GM18873 (cell line): ENCODE data around the gene IL1R2.

Experiments used
- ATAC-seq: cut with Tn5 transposase; IDR thresholded peaks from one replicate; pipeline ENCODE4 v1.9.1; 2021; ENCODE audit warnings: mild to moderate bottlenecking, moderate library complexity, moderate number of reproducible peaks; ENCODE audit not compliant: unreplicated experiment, low FRiP score

The IL1R2 gene

GRCh38 chr2:101991721-101992145 lies at the start of gene IL1R2:
Gene IL1R2, plus strand, starts transcription at chr2:101991960. Its CDS starts 16,616 bp downstream, at chr2:102008576.
- no peak for ATAC-seq

- no peak for ATAC-seq
These were observed 48.9 kb upstream of the IL1R2 start for GRCh38 chr2:101942851-101943250.

GRCh38 chr2:101946372-101947039 lies 45.3 kb upstream of the IL1R2 start:
- ATAC-seq: no peak

DNA sequence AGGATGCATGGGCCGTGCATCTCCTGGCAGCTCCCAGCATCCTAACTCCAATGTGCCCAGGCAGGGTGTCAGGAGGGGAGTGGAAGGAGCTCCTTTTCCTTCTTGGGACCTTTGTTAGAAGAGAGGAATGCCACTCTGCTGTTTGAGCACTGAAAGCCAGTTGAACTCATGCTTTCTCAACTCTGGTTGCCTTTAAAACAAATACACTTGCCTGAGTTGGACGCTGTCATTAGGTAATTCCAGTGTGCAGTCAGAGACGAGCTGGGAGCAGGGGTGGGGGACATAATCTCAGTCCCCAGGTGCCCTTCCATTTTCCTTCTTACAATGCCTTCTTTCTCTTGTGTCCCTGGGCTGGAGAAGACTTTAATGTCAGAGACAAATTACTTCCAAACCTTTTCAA lies 44.4 kb upstream of the IL1R2 start:
- ATAC-seq: no peak

DNA sequence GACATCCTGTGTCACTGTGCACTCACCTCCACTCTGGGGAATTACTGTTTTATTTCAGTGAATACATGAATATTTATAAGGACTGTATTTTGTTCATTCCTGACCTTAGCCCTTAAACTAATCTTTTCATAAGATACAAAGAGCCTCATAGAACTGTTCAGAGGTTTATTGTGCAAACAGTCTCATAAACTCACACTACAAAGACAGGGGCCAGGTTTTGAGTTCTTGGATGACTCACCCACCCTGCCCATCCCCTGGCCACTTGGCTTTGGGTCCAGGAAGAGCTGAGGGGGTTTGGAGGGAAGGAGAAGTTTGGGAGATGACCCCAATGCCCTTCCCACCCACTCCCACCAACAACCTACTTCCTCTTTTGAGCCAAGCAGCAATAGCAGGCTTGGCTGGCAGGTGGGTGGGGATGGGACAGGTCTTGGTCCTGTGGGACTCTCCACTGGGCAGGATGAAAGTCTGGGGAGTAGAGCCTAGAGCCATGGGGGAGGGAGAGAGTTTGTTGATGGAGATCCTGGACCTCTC lies 43.1 kb upstream of the IL1R2 start:
- ATAC-seq: no peak

DNA sequence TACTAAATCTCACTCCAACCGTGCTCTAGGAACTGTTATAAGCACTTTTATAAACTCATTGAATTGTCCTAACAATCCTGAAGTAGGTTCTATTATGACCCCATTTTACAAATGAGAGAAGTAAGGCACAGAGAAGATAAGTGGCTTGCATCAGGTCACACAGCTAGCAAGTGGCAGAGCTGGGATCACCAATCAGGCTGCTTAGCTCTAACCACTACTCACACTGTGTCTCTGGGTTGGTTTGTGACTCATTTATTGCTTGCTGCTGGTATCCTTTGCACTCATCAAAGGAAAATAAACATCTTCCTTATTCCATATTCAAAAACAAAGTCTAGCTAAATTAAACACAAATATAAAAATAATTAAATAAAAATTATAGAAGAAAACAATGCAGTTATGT lies 42.5 kb upstream of the IL1R2 start:
- ATAC-seq: no peak

DNA sequence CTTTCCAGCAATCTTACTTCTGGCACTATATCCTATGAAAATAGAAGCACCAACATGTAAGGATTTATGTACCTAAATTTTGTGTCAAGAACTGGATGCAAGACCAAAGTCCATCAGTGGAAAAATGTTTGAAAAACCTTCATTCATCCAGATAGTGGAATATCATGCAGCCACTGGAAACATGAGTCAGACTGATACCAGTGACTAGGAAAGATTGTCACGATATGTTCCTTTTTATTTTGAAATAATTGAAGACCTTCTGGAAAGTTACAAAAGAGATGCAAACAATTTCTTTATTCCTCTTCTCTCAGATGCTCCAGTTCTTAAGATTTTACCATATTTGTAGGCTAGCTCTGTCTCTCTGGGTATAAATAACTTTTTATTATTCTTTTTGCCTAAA lies 40.5 kb upstream of the IL1R2 start:
- no peak for ATAC-seq

DNA sequence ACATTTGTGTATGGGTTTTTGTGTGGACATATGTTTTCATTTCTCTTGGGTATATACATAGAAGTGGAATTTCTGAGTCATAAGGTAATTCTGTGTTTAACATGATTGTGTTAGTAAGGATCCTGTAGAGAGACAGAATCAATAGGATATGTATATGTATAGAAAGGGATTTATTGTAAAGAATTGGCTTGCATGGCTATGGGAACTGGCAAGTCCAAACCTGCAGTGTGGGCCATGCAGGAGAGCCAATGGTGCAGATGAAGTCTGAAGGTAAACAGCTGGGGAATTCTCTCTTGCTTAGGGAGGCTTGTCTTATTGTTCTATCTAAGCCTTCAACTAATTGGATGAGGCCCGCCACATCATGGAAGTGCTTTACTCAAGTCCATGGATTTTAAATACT lies 39.2 kb upstream of the IL1R2 start:
- ATAC-seq: no peak

DNA sequence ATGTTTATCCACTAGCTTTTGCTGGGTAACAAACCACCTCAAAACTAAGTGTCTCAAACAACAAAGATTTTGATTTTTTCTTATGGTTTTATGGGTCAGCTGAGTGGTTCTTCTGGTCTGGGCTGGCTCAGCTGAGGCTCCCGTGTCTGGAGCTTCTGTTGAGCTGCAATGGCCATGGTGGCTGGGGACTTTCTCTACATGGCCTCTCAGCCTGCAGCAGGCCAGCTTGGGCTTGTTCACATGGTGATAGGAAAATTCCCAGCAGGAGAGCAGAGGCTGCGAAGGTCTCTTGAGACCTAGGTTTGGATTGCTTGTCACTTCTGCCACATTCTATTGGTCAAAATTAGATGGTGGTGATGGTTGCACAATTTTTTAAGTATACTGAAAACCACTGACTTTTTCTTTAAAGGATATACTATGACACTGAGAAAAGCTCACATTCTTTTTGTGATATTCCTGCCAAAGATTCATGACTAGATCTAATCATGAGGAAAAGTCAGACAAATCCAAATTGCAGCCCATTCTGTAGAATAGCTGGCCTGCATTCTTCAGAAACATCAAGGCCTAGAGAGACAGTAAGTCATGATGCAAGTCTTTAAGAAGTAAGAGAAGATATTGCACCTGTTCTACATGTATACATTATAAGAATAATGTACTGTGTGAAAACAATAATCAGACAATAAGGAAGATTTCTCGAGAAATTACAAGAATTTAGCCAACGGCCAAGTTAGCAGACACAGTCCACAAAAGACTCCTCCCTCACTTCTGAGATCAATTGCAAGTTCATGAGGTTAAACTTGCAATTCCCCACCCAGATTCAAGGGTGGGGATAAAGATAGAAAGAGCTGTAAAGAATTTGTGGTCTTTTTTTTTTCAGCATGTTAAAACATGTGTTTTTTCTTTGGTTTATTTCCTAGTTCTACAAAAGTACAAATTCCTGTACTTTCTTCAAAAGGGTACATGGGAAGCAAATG lies 35.0 kb upstream of the IL1R2 start:
- ATAC-seq: no peak

DNA sequence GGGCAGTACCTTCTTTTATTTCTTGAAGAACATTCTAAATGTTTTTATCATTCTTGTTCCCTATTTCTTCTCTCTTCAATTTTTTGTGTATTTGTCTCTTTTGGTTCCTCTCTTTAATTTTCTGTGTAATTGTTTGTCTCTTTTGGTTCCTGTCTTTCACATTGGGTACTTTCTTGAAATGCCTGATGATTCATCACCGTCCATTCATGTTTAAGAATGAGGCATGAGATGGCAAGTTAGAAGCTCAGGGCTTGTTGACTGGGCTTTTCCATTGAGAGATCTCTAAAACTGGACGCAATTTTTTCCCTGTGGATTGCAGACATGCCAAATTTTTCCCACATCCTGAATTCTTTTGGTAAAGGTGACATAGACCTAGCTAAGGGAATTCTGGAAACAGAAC lies 33.7 kb upstream of the IL1R2 start:
- no peak for ATAC-seq

DNA sequence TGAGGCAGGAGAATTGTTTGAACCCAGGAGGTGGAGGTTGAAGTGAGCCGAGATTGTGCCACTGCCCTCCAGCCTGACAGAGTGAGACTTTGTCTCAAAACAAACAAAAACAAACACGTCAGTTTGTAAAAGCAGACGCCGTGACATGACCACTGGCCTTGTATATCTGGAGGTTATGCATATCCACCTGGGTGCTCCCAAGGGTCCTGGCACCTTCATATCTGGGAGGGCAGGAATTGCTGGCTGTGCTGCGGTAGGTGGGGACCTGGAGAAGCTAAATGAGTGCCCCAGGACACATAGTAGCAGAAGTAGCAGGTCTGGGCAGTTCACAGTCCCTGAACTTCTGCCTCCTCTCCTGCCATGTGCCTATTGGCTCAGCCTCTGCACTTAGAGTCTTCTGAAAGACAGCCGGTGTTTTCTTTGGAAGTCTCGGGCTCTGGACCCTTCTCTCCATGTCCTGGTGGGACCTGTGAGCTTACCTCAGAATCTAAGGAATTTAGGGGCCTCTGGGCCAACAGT lies 30.9 kb upstream of the IL1R2 start:
- no peak for ATAC-seq

- ATAC-seq: no peak
These were observed 30.2 kb upstream of the IL1R2 start for GRCh38 chr2:101961338-101962191.

DNA sequence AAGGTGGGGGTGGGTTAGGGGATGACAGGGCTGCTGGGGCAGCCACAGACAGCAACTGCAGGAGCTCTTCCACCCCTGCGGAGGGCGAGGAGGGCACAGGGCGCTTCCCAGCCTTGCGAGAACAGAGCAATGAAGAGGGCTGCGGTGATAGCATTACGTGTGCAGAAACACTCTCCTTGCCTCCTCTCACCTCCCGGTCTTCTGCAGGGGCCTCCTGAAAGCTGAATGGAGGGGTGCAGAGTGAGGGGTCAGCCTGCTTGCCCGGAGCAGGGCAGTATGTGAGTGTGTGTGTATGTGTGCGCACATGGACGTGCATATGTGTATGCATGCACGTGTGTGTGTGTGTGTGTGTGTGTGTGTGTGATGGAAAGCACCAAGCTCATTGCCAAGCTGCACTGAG lies 29.5 kb upstream of the IL1R2 start:
- ATAC-seq: no peak

- ATAC-seq: no peak
These were observed 28.6 kb upstream of the IL1R2 start for GRCh38 chr2:101963198-101963597.

DNA sequence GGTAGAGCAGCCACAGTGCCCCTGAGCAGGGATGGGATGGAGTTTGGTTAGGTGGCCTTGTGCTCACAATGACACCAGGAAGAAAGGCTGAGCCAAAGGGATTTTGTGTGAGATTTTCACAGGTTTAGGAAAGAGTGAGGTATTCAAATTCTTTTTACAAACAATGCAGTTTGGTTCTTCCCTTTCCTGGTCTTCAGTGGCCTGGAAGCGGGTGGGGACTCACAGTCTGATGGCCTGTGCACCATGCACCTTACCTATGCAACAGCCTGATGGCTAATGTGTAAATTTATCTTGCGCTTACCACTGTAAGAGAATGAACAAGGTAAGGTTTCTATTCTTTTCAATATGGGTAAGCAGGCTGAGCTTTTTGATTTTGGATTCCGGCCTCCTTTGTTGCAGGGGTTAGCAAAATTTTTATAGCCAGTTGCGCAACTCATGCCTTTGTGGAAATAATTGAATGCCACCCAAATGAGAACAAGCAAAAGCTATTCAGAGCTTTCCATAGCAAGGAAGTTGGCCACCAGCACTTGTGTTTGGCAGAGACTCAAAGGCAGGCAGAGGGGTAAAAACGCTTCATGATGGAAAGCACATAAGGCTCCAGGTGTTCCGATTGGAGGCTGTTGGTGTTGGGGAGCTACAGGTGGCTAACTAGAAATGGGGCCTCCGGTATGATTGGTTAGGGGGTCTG lies 23.8 kb upstream of the IL1R2 start:
- no peak for ATAC-seq

- no peak for ATAC-seq
These were observed 22.0 kb upstream of the IL1R2 start for GRCh38 chr2:101969723-101970122.

DNA sequence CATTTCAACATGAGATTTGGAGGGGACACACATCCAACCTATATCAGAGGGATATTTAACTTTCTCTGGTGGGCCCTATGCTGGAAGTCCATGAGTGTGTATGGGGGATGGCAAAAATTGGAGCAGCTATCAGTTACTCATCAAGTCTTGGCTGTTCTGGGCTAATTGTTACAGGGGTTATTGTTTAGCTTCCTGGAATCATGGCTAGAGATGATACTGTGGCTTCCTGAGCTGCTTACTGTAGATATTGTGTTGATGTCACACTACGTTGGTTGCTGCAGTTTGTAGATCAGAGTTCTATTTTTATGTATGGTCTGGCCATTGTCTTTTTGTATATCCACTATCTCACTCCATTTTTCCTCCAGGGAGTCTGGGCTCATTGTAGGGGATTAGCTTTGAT lies 20.9 kb upstream of the IL1R2 start:
- no peak for ATAC-seq

- ATAC-seq: no peak
These were observed 19.9 kb upstream of the IL1R2 start for GRCh38 chr2:101971836-101972235.

DNA sequence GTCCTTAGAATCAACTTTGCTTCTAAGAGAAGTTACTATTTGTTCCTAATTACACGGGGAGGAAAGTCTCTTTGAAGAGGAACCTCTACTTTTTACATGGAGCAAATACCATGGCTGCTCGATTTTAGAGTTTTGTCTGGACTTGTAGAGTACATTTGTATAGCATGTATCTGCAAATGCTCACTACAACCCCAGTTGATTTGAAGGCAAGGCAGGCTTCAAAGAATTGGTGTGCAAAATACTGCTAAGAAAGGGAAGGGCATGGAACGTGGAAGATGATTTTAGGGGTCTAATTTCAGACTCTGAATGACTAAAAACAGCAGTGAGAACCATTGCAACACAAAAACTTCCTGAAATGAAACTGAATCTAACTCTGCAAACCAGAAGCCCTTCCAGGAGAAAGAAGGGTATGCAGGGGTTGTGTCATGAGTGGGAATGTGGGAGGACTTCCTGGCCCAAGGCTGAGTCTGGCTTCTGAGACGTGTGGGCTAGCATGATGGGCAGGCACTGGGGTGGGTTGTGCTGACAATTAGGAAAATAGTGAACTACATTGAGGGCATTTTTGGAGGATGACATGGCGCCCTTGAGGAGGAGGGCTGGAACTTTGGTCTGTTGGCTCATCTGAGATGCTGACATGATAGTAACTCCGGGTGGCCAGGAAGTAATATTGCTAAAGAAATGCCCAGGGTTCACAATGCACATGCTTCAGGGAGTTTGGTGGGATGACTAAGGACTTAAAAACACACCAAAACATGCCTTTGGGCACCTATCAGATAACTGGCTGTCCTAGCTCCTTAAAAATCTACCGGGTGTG lies 18.9 kb upstream of the IL1R2 start:
- ATAC-seq: no peak
